Stimulated activated effector memory CD8-positive, alpha-beta T cell treated with anti-CD3 and anti-CD28 coated beads, Interleukin-12 subunit alpha, Interleukin-12 subunit beta, amount 100 ng/mL, for 72 hours (primary cell): ENCODE measurements around the gene DYRK1B.
A peak's percentile ranks its signal among the peaks of the same experiment; 100 is the strongest.
"Not testable (repeated sequence)": the region's sequence is repeated elsewhere in the genome, so short reads cannot be mapped to it uniquely, and the experiment has no call there.

Experiments
- ATAC-seq: fragments of 150-1000 bp; cut with Tn5 transposase; 2 replicates; pipeline ENCODE4 v1.10.0; 2021
- DNase-seq, 2 donors: peaks; one replicate each; pipeline ENCODE4 v3.0.0; 2021 to 2022; ENCODE audit warnings: low spot score in 2 of 2
- H3K27ac Mint-ChIP-seq: one replicate; pipeline ENCODE4 v1.8.0; 2022; ENCODE audit warnings: mild to moderate bottlenecking, mixed read lengths
- H3K36me3 Mint-ChIP-seq: one replicate; pipeline ENCODE4 v1.8.0; 2022; ENCODE audit warnings: mild to moderate bottlenecking, mixed read lengths
- H3K4me1 Mint-ChIP-seq: one replicate; pipeline ENCODE4 v1.8.0; 2022; ENCODE audit warnings: mixed read lengths
- H3K4me3 Mint-ChIP-seq: one replicate; pipeline ENCODE4 v1.8.0; 2022; ENCODE audit warnings: mild to moderate bottlenecking, mixed read lengths
- H3K9me3 Mint-ChIP-seq: one replicate; pipeline ENCODE4 v1.8.0; 2022; ENCODE audit warnings: mixed read lengths

The DYRK1B gene

DNA sequence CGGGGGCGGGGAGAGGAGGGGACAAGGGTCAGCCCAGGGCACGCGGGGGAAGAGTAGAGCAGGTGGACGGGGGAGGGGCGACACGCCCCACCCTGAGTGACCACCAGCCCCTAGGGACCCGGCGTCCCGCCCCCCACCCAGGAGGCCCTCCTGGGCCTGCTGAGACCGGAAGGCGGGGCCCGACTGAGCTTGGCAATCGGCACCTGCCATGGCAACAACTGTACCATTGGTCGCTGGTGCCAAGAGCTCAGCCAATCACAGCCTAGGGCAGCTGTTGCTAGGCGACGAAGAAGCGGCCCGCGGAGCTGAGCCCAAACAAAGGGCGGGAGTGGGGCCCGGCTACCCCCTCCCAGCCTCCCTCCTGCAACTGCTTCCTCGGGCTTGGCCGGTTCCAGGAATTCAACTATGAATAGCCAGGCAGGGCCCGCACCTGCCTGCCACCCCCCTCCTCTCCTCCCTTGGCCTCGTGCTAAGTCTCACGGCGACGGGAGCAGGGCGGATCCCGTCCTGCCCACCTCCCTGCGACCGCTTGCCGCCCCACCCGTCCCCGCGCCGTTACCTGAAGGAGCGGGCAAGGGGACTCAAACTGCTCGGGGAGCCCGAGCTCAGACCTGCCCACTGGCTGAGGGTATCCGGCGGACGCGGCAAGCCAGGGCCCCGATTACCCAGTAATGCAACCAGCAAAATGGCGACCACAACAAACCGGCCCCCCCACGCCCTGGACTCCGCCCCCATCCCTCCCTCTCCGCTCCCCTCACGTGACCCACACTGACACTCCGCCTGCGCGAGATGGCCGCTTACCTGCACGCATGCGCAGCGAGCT is at the start of gene DYRK1B:
DYRK1B (minus strand) TSS at position 699 of the 823 bp plus-strand sequence. CDS start 2,295 bp downstream, outside the sequence.
- H3K9me3 Mint-ChIP-seq = no peaks in the 10 kb centered on the region
- H3K4me3 Mint-ChIP-seq = peak within 1 kb of the TSS; percentile 77
- H3K27ac Mint-ChIP-seq = peak within 1 kb of the TSS; percentile 90
- DNase-seq = peak; percentile 91 to 98
- ATAC-seq = peak; percentile 96
- peaks cover 41% of the 10 kb centered on the region for H3K4me1 Mint-ChIP-seq
- H3K36me3 Mint-ChIP-seq = peaks cover 96% of the 10 kb centered on the region

DNA sequence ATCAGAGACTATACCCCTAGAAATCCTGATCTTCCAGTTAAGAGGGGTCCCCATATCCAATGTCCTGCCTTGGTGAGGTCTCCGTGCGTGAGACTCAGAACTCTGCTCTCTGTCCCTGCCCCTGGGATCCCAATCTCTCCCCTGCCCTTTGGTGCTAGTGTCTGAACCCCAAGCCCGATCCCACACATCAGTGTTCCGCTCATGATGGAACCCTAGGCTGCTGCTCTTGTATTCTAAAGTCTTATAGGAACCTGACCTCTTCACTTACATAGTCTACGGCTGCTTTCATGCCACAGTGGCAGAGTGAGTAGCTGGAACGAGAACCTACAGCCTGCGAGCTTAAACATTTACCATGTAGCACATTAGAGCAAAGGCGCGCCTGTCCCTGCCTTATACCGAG is 48.7 kb upstream of the DYRK1B start:
- not testable (repeated sequence) for H3K9me3 Mint-ChIP-seq, H3K4me3 Mint-ChIP-seq, H3K36me3 Mint-ChIP-seq, H3K4me1 Mint-ChIP-seq, DNase-seq, ATAC-seq, H3K27ac Mint-ChIP-seq

DNA sequence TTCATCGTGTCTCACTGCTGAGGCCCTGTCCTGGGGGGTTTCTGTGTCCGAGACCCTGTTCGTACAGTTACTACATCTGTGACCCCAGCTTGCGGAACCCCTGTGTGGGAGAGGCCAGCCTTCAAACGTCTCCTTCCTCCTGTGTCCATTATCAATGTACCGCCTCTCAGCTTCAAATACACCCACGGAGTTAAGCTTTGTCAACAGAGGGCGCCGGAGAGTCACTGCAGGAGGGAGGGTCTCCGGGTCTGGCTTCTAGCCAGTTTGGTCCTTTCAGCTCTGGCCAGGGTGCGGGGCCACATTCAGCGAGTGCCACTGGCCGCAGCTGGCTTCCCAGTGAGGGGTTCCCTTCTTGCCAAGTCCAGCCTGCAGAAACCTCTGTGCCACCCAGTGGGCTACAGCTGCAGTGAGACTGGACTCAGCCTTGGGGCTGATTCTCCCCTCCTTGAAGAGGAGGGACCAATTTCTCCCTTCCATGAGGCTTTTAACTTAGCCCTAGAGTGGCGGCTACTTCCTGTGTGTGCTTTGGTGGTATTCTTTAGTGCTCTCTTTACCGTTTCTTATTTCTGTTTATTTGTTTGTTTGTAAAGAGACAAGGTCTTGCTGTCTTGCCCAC is 47.6 kb upstream of the DYRK1B start:
- ATAC-seq = peak; percentile 68
- H3K4me3 Mint-ChIP-seq, H3K27ac Mint-ChIP-seq, H3K4me1 Mint-ChIP-seq, H3K9me3 Mint-ChIP-seq, H3K36me3 Mint-ChIP-seq: not testable (repeated sequence)
- peak in 1 of 2 donors; percentile 67 for DNase-seq

DNA sequence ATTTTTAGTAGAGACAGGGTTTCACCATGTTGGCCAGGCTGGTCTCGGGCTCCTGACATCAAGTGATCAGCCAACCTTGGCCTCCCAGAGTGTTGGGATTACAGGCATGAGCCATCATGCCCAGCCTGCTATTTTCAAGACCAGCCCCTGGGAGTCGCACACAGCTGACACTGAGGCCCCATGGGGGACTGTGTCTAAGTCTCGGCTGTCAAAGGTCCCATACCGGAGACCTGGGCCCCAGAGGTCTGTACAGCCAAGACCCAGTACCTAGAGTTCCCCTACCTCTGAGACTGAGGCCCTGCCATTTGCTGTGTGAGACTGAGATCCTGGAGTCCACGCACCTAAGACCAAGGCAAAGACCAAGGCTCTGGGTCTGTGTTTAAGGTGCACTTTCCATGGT is 46.3 kb upstream of the DYRK1B start:
- not testable (repeated sequence) for H3K9me3 Mint-ChIP-seq, ATAC-seq, H3K27ac Mint-ChIP-seq, H3K36me3 Mint-ChIP-seq, H3K4me3 Mint-ChIP-seq, DNase-seq, H3K4me1 Mint-ChIP-seq

DNA sequence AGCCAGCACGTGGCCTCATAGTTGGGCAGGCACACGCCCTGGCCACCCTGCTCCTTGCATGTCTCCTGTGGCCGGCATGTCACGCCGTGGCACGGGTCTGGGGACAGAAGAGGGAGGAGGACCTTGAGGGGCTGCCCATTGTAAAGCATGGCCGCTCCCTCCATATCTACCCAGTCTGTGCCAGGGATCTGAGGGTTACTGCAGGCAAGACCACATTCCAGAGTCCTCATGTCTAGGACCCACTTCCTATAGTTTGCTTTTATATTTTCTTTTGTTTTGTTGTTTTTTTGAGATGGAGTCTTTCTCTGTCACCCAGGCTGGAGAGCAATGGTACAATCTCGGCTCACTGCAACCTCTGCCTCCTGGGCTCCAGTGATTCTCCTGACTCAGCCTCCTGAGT is 45.8 kb upstream of the DYRK1B start:
- not testable (repeated sequence) for DNase-seq, H3K36me3 Mint-ChIP-seq, H3K4me3 Mint-ChIP-seq, H3K4me1 Mint-ChIP-seq, ATAC-seq, H3K27ac Mint-ChIP-seq, H3K9me3 Mint-ChIP-seq

DNA sequence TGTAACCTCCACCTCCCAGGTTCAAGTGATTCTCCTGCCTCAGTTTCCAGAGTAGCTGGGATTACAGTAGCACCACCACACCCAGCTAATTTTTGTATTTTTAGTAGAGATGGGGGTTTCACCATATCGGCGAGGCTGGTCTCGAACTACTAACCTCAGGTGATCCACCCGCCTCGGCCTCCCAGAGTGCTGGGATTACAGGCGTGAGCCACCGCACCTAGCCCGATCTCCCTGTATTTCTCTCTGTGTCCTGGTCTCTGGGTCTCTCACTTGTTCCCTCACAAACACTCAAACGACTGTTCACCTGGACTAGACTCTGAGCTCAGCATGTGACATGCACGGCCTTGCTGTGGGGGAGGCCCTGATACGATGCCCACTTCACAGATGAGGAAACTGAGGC is 44.9 kb upstream of the DYRK1B start:
- not testable (repeated sequence) for H3K36me3 Mint-ChIP-seq, H3K27ac Mint-ChIP-seq, ATAC-seq, H3K4me1 Mint-ChIP-seq, H3K9me3 Mint-ChIP-seq, DNase-seq, H3K4me3 Mint-ChIP-seq

DNA sequence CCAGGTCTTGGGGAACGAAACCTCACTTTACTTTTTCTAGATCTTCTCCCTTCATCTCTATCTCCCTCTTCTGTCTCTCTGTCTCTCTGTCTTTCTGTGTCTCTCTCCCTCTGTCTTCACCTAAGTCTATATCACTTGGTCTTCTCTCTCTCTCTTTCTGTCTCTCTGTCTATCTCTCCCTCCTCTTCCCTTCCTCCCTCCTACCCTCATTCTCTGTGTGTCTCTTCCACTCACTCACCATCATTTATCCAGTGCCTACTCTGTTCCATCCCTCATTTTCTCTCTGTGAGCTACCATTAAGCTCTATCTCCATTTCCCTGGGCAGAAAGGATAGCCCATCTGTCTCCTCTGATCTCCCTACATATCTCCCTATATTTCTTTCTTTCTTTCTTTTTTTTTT is 44.4 kb upstream of the DYRK1B start:
- Mint-ChIP-seq H3K27ac (no peak overlapping the region), H3K36me3 (no peaks in the 10 kb centered on the region), H3K9me3 (no peaks in the 10 kb centered on the region), H3K4me1 (no peaks in the 10 kb centered on the region), H3K4me3 (no peak overlapping the region)
- ATAC-seq (no peak), DNase-seq (no peak)

DNA sequence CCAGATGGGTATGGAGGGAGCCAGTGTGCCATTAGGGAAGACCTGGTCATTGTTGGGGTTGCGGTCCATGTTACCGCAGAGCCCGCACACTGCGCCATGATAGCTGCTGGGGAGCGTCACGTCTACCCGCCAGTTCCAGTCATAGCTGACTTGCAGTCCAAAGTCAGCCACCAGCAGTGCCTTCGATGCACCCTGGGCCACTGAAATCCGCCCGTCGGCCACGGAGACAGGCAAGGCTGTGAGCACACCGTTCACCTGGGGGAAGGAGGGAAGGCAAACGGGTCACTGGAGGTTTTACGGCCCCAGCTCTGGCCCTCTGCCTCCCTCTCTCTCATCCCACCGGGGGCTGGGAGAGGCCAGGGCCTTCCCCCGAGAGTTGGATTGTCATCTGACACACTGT is 44.0 kb upstream of the DYRK1B start:
- not testable (repeated sequence) for H3K4me3 Mint-ChIP-seq, H3K4me1 Mint-ChIP-seq, DNase-seq, H3K27ac Mint-ChIP-seq, ATAC-seq, H3K36me3 Mint-ChIP-seq, H3K9me3 Mint-ChIP-seq

DNA sequence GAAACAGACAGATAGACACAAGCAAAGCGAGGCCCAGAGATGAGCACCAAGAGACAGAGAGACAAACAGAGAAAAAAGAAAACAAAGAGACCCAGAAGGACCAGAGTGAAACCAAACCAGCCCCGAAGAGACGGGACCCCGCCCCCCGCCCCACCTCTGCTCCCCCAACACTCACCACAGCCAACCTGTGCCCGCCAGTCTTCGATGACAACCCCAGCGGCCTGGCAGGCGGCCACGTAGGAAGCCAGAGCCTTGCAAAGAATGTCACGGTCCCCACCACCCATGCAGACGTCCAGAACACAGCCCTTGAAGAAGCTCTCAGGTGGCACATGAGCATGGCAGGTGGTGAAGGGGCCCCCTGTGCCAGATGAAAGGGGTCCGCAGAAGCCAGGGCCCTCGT is 43.5 kb upstream of the DYRK1B start:
- not testable (repeated sequence) for H3K27ac Mint-ChIP-seq, H3K9me3 Mint-ChIP-seq, DNase-seq

DNA sequence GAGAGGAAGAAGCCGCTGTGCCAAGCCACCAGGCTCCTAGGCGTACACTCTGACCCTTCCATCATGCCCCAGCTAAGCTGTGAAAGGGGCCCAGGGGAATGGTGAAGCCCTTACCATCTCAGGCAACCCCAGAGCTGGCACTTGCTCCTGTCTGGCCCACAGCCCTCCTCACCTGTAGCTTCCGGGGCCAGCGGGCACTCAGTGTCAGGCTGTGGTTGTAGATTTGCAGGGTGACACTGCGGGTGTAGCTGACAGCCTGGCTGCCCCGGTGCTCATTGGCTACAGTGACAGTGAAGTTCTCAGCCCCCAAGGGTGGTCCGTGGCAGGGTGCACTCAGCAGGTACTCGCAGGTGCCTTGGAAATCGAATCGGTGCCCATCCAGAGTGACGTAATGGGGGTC is 42.5 kb upstream of the DYRK1B start:
- not testable (repeated sequence) for H3K36me3 Mint-ChIP-seq, H3K27ac Mint-ChIP-seq, H3K4me1 Mint-ChIP-seq, H3K9me3 Mint-ChIP-seq, ATAC-seq, DNase-seq, H3K4me3 Mint-ChIP-seq

More for the DNA sequence above, 43.5 kb upstream of the DYRK1B start:
- H3K4me3 Mint-ChIP-seq, ATAC-seq, H3K36me3 Mint-ChIP-seq, H3K4me1 Mint-ChIP-seq: not testable (repeated sequence)

DNA sequence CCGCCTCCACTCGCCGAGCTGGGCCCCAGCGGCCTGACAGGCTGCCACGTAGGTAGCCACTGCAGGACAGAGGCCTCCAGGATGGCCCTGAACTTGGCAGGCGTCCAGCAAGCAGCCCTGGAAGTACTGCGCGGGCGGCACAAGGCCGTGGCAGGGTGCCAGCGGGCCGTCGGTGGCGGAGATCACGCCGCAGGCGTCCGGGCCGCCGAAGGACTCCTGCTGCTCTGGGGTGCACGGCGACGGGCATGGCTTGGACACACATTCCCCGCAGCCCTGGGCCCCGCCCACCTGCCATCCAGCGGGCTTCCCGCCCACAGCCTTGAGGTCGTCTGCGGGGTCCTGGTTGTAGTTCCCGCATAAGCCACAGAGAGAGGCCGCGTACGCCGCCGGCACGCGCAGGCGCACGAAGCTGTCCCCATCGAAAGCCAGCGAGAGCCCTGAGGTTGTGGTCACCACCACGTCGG is 41.5 kb upstream of the DYRK1B start:
- not testable (repeated sequence) for H3K36me3 Mint-ChIP-seq, ATAC-seq, H3K4me3 Mint-ChIP-seq, H3K4me1 Mint-ChIP-seq, DNase-seq, H3K27ac Mint-ChIP-seq, H3K9me3 Mint-ChIP-seq

DNA sequence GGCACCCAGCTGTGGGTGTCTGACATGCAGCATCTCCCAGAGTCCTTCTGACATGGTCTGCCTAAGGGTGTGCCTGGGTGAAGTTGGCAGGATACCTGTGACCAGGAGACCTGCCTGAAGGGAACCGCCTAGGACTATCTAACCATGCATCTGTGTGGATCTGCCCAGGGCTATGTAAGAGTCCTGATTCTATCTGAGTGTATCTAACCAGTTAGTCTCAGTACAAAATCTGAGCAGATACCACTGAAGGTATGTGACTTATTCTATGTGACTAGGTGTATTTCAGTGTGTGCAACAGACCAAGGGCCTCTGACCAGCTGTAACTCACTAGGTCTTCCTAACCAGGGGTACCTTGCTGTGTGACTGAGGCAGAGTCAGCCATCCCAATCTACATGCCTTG is 40.4 kb upstream of the DYRK1B start:
- H3K9me3 Mint-ChIP-seq = no peaks in the 10 kb centered on the region
- no peaks in the 10 kb centered on the region for H3K4me1 Mint-ChIP-seq
- DNase-seq = no peak
- no peak for ATAC-seq
- H3K27ac Mint-ChIP-seq = no peak overlapping the region
- no peaks in the 10 kb centered on the region for H3K36me3 Mint-ChIP-seq
- H3K4me3 Mint-ChIP-seq = no peak overlapping the region

DNA sequence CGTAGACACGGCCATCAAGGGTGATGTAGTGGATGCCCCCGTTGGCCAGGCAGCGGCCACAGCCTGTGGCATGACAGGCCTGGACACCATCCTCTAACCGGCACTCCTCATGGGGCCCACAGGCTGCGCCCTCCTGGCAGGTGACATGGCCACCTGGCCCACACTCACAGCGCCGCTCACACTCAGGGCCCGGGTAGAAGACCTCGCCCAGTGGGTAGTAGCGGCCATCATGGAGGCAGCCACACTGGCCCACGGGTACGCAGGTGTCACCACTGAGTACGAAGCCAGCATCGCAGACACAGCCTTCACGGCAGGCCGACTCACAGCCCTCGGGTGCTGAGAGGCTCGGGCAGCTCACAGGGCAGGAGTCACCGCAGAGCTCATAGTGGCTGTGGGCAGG is 39.4 kb upstream of the DYRK1B start:
- H3K27ac Mint-ChIP-seq = no peak overlapping the region
- H3K36me3 Mint-ChIP-seq = no peaks in the 10 kb centered on the region
- H3K4me3 Mint-ChIP-seq = no peak overlapping the region
- ATAC-seq = no peak
- H3K4me1 Mint-ChIP-seq = no peaks in the 10 kb centered on the region
- H3K9me3 Mint-ChIP-seq = no peaks in the 10 kb centered on the region
- no peak for DNase-seq

DNA sequence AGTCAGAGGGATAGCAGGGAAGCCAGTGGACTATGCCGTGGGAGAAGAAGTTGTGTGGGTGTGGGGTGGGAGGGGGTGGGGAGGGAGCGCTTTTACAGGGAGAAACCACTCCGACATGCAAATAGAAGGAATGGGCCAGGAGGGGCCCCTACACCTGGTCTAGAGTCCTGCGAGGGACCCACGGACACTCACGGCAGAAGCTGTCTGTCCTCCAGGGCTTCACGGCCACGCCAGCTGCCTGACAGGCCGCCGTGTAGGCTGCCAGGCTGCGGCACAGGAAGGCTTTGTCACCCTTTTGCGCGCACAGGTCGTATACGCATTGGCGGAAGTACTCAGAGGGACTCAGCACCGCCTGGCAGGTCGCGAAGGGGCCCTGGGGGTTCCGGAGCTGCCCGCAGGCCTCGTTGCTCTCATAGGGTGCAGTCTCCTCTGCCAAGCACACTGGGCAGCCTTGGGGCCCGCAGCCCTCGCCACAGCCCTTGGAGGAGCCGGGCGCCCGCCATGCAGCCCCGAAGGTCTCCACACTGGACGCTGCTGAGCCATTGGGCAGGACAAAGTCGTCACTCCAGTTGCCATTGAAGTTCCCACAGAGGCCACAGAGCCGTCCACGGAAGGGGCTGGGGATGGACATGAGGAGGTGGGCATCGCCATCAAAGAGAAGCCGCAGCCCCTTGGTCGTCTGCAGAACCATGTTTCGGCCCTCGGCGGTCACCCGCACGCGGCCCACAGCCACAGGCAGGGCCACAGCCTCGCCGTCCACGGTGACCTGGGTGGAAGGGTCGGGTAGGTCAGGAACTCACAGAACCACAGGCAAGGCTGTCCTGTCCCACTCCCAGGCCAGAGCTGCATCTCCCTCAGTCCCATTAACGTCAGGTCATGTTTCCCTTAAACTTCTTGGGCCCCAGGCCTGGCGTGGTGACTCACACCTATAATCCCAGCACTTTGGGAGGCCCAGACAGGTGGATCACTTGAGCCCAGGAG is 38.2 kb upstream of the DYRK1B start:
- no peak for ATAC-seq
- H3K36me3 Mint-ChIP-seq = no peaks in the 10 kb centered on the region
- H3K4me3 Mint-ChIP-seq = no peak overlapping the region
- H3K9me3 Mint-ChIP-seq = no peaks in the 10 kb centered on the region
- H3K4me1 Mint-ChIP-seq = no peaks in the 10 kb centered on the region
- no peak overlapping the region for H3K27ac Mint-ChIP-seq
- no peak for DNase-seq

DNA sequence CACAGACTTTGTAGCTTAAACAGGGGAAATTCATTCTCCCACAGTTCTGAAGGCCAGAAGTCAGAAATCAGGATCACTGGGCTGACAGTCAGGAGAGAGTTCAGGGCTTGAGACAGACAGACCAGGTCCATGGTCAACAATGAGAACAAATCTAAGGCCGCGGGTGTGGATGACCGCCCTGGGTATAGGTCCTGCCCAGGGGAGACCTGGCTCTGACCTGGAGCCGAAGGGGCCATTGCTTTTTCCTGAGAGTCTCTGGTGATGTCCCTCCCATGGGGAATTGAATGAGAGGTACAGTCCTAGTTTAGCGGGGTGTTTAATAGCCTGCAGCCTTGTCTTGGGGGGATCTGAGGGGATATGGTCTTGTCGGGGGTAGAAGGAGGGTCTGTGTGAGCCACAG is 37.4 kb upstream of the DYRK1B start:
- no peaks in the 10 kb centered on the region for H3K36me3 Mint-ChIP-seq
- H3K4me1 Mint-ChIP-seq = no peaks in the 10 kb centered on the region
- H3K4me3 Mint-ChIP-seq = no peak overlapping the region
- no peaks in the 10 kb centered on the region for H3K9me3 Mint-ChIP-seq
- DNase-seq = no peak
- no peak for ATAC-seq
- H3K27ac Mint-ChIP-seq = no peak overlapping the region
